ENCODE measurements around the gene CPNE5.

CPNE5 gene

DNA sequence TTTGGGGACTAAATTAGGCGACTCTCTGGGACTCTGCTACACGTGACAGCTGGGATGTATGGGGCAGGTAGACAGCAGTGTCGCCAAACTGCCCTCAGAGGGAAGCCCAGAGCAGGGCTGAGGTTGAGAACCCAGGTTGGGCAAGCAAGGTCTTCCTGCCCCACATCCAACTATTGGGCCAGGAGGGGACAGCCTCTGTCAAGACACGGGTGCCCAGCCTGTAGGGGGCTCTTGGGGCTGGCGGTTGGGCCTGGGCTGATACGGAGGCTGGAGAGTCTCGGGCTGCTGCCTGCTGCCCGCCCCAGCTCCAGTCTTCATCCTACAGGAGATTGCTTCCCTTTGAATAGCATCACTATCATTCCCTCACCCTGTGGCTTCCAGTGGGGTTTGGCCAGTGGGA lies 33.3 kb downstream of the CPNE5 start:
- CTCF ChIA-PET: interaction anchor here (0.9 kb wide), 1 partner anchor 24 kb away, joined by 4 read pairs; no protein-coding TSS in a partner anchor
- no peak for DNase-seq (ENCODE audit: extremely low spot score)
- TF ChIP-seq, protein P1, sequence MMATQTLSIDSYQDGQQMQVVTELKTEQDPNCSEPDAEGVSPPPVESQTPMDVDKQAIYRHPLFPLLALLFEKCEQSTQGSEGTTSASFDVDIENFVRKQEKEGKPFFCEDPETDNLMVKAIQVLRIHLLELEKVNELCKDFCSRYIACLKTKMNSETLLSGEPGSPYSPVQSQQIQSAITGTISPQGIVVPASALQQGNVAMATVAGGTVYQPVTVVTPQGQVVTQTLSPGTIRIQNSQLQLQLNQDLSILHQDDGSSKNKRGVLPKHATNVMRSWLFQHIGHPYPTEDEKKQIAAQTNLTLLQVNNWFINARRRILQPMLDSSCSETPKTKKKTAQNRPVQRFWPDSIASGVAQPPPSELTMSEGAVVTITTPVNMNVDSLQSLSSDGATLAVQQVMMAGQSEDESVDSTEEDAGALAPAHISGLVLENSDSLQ (IDR thresholded peaks at IDR 0.05): no peak
- TF ChIP-seq HDGF (IDR thresholded peaks at IDR 0.05; ENCODE audit: borderline replicate concordance): no peak
- no peak for TF ChIP-seq FOXK2 (IDR thresholded peaks at IDR 0.05)
- TF ChIP-seq LEF1 (IDR thresholded peaks at IDR 0.05; ENCODE audit: borderline replicate concordance): no peak
- no peak for TF ChIP-seq SUZ12 (IDR thresholded peaks at IDR 0.05)
- no peak for TF ChIP-seq BHLHE40 (IDR thresholded peaks at IDR 0.05; ENCODE audit: borderline replicate concordance)
- TF ChIP-seq CTBP1 (IDR thresholded peaks at IDR 0.05; ENCODE audit: borderline replicate concordance): no peak
- no peak for TF ChIP-seq ARNT (IDR thresholded peaks at IDR 0.05)
- TF ChIP-seq FOXM1 (IDR thresholded peaks at IDR 0.05; ENCODE audit: borderline replicate concordance): no peak
- TF ChIP-seq SP1 (IDR thresholded peaks at IDR 0.05): no peak
- no peak for TF ChIP-seq FOXA1 (IDR thresholded peaks at IDR 0.05)
- no peak for TF ChIP-seq NFRKB (IDR thresholded peaks at IDR 0.05)
- TF ChIP-seq L3MBTL2 (conservative IDR thresholded peaks at IDR 0.05): no peak
- POLR2A ChIA-PET: no interaction called here

DNA sequence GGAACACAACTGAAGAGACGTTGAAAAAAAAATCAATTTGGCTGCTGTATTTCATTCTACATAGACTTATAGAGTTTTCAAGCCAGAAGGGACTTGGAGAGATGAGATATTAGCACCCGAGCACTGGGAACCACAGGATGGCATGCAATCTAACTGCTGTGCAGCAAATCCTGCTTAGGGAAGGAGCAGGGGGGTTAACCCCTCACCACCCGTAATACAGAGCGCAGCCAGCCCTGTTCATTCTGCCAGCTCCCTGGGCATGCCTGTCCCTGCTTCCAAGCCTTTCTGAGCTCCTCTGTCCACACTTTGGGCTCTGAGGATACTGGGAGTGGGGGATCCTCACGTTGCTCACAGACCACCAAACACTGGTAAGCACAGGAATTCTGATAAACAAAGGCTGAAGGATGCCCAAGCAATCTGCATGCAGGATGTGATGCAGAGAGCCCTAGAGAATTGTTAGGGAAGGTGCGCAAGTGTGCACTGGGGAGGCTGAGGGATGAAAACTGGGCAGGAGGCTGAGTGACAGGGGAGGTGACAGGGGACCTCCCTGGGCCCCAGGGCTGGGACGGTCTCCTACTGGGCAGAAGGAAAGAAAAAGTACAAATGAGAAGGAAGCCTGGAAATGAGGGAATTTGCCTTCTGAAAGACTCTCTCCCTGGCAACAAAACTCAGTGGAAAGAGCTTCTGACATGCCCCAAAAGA lies 34.0 kb downstream of the CPNE5 start:
- TF ChIP-seq SUZ12 (IDR thresholded peaks at IDR 0.05): no peak
- TF ChIP-seq, protein P1 (IDR thresholded peaks at IDR 0.05): no peak
- TF ChIP-seq ZNF384 (IDR thresholded peaks at IDR 0.05): no peak
- TF ChIP-seq L3MBTL2 (conservative IDR thresholded peaks at IDR 0.05): no peak
- no peak for TF ChIP-seq CTBP1 (IDR thresholded peaks at IDR 0.05; ENCODE audit: borderline replicate concordance)
- TF ChIP-seq HDGF (IDR thresholded peaks at IDR 0.05; ENCODE audit: borderline replicate concordance): no peak
- TF ChIP-seq TARDBP (IDR thresholded peaks at IDR 0.05): no peak
- no peak for TF ChIP-seq FOXM1 (IDR thresholded peaks at IDR 0.05; ENCODE audit: borderline replicate concordance)
- TF ChIP-seq ELF4 (IDR thresholded peaks at IDR 0.05): no peak
- no peak for TF ChIP-seq FOXK2 (IDR thresholded peaks at IDR 0.05)
- TF ChIP-seq FOXA1 (IDR thresholded peaks at IDR 0.05): no peak
- CTCF ChIA-PET: interaction anchor here (0.9 kb wide), 1 partner anchor 23 kb away, joined by 4 read pairs; no protein-coding TSS in a partner anchor
- no peak for DNase-seq (ENCODE audit: extremely low spot score)
- POLR2A ChIA-PET: no interaction called here

DNA sequence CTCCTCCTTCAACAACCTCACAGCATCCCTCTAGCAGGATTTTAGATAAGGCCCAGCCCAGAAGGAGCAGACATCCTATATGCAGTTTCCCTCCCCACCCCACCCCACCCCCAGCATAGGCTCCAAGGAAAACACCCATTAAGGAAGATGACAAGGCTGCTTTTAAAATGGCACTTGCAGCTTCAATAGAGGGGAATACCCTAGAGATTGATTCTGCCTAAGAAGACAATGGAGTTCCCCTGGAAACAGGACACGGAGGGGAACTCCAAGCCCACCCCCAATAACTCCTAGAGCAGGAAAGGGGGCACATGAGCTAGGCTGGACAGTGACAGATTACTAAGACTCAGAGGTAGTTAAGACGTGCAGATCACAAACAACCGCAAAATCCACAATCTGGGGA lies 34.7 kb downstream of the CPNE5 start:
- CTCF ChIA-PET: no interaction called here

DNA sequence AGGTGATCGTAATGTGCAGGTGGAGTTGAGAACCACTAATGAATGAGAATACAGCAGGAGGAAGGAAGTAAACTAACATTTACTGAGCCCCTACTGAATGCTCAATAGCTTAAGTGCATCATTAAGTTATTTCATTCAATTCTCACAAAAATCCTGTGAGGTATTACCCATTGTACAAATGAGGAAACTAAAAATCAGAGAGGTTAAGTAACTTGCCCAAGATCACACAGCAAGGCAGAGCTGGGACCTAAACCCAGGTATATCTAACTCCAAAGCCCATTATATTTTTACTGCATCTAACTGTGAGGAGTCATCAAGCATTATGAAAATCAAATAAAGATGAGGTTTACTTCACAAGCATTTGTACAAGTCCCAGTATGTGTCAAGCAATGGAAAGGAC lies 35.3 kb downstream of the CPNE5 start:
- TF ChIP-seq ZNF384 (IDR thresholded peaks at IDR 0.05) (no peak), FOXA1 (IDR thresholded peaks at IDR 0.05) (no peak), FOXK2 (IDR thresholded peaks at IDR 0.05) (no peak), TARDBP (IDR thresholded peaks at IDR 0.05) (no peak), L3MBTL2 (conservative IDR thresholded peaks at IDR 0.05) (no peak), CTBP1 (IDR thresholded peaks at IDR 0.05; ENCODE audit: borderline replicate concordance) (no peak), ELF4 (IDR thresholded peaks at IDR 0.05) (no peak), LEF1 (IDR thresholded peaks at IDR 0.05; ENCODE audit: borderline replicate concordance) (no peak), SP1 (IDR thresholded peaks at IDR 0.05) (no peak), FOXM1 (IDR thresholded peaks at IDR 0.05; ENCODE audit: borderline replicate concordance) (no peak), ARNT (IDR thresholded peaks at IDR 0.05) (no peak), SUZ12 (IDR thresholded peaks at IDR 0.05) (no peak), NFRKB (IDR thresholded peaks at IDR 0.05) (no peak), HDGF (IDR thresholded peaks at IDR 0.05; ENCODE audit: borderline replicate concordance) (no peak), BHLHE40 (IDR thresholded peaks at IDR 0.05; ENCODE audit: borderline replicate concordance) (no peak)
- TF ChIP-seq, protein P1 (IDR thresholded peaks at IDR 0.05): no peak
- ChIA-PET POLR2A (no interaction called here), CTCF (interaction anchor here (0.9 kb wide), 1 partner anchor 22 kb away, joined by 3 read pairs; no protein-coding TSS in a partner anchor)
- no peak for DNase-seq (ENCODE audit: extremely low spot score)

More for the DNA sequence above, 34.7 kb downstream of the CPNE5 start:
- POLR2A ChIA-PET: no interaction called here
- TF ChIP-seq NFRKB (IDR thresholded peaks at IDR 0.05) (no peak), ARNT (IDR thresholded peaks at IDR 0.05) (no peak), L3MBTL2 (conservative IDR thresholded peaks at IDR 0.05) (no peak), TARDBP (IDR thresholded peaks at IDR 0.05) (no peak), HDGF (IDR thresholded peaks at IDR 0.05; ENCODE audit: borderline replicate concordance) (no peak), SUZ12 (IDR thresholded peaks at IDR 0.05) (no peak), ELF4 (IDR thresholded peaks at IDR 0.05) (no peak), BHLHE40 (IDR thresholded peaks at IDR 0.05; ENCODE audit: borderline replicate concordance) (no peak), SP1 (IDR thresholded peaks at IDR 0.05) (no peak), FOXM1 (IDR thresholded peaks at IDR 0.05; ENCODE audit: borderline replicate concordance) (no peak), FOXK2 (IDR thresholded peaks at IDR 0.05) (no peak)
- TF ChIP-seq, protein P1 (IDR thresholded peaks at IDR 0.05): no peak
- DNase-seq (ENCODE audit: extremely low spot score): no peak

DNA sequence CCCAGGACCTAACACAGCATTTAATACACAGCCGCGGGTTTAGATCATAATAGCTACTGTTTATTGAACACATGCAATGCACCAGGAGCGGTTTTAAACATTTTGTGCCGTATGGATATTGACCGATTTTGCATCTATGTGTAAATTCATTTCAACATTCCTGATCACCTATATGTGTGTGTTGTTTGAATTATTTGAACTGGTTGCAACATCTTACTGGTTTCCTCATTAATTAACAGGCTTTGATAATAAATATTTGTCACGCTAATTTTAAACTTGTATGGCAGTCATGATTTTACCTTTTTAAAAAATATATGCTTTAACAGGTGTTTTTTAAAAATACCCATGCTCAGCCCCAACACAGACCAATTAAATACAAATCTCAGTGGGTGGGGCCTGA lies 35.8 kb downstream of the CPNE5 start:
- POLR2A ChIA-PET: no interaction called here
- DNase-seq (ENCODE audit: extremely low spot score): no peak
- CTCF ChIA-PET: interaction anchor here (0.9 kb wide), 1 partner anchor 21 kb away, joined by 3 read pairs; no protein-coding TSS in a partner anchor
- TF ChIP-seq ELF4 (IDR thresholded peaks at IDR 0.05) (no peak), ZNF384 (IDR thresholded peaks at IDR 0.05) (no peak), HDGF (IDR thresholded peaks at IDR 0.05; ENCODE audit: borderline replicate concordance) (no peak), FOXK2 (IDR thresholded peaks at IDR 0.05) (no peak), L3MBTL2 (conservative IDR thresholded peaks at IDR 0.05) (no peak)
